Fibroblast of skin of back (primary cell): ENCODE results near the gene CASTOR2.
"Not testable (repeated sequence)": the region's sequence is repeated elsewhere in the genome, so short reads cannot be mapped to it uniquely, and the experiment has no call there.

Experiments
- DNase-seq: peaks from one replicate; pipeline ENCODE4 v3.0.0-alpha.2; 2013

The CASTOR2 gene

GRCh38 chr7:75054744-75055143 lies 90.2 kb downstream of the CASTOR2 start:
- DNase-seq, result peak; percentile 79

GRCh38 chr7:75055155-75055554 lies 90.7 kb downstream of the CASTOR2 start:
- DNase-seq, result no peak

GRCh38 chr7:75055830-75056772 lies 91.6 kb downstream of the CASTOR2 start:
- DNase-seq, result peak; percentile 31

GRCh38 chr7:75058406-75058805 lies 93.9 kb downstream of the CASTOR2 start:
- DNase-seq, result no peak

GRCh38 chr7:75064291-75064690 lies 99.8 kb downstream of the CASTOR2 start:
- no peak for DNase-seq

- no peak for DNase-seq
Observed at GRCh38 chr7:75064801-75065200, 100.3 kb downstream of the CASTOR2 start.

GRCh38 chr7:75066521-75066920 lies 102.0 kb downstream of the CASTOR2 start:
- DNase-seq, result no peak

- no peak for DNase-seq
Observed at GRCh38 chr7:75072981-75073283, 108.4 kb downstream of the CASTOR2 start.

- DNase-seq, result not testable (repeated sequence)
Observed at GRCh38 chr7:75074262-75074641, 109.7 kb downstream of the CASTOR2 start.
